ENCODE results near the gene APP.
"Not testable (repeated sequence)": the region's sequence is repeated elsewhere in the genome, so short reads cannot be mapped to it uniquely, and the experiment has no call there.

APP gene

GRCh38 chr21:25953659-25954058 is 216.9 kb downstream of the APP start:
- in situ Hi-C loops (cut with MboI; ENCODE audit: low sequenced_read_pairs) = no loop called here

- in situ Hi-C loops (cut with MboI; ENCODE audit: low sequenced_read_pairs) = no loop called here
Observed at GRCh38 chr21:25953196-25953595, 217.4 kb downstream of the APP start.

- in situ Hi-C loops (cut with MboI; ENCODE audit: low sequenced_read_pairs) = no loop called here
Observed at GRCh38 chr21:25952306-25952705, 218.3 kb downstream of the APP start.

DNA sequence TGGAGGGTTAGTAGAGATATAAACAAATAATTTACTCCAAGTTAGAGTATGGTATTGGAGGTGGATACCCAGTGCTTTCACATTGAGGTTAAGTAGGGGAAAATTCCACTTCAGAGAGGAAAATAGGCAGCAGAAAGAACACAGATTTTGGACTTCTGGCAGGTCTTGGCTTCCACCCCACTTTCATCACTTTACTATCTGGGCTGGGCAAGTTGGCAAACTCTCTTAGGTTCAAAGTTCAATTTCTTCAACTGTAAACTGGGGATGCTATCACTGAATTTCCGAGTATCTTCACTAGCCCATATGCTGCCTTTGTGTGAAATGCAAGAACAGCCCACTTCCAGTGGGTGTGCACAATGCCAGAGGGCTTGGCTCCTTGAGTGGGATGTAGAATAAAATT is 220.9 kb downstream of the APP start:
- in situ Hi-C loops (cut with MboI; ENCODE audit: low sequenced_read_pairs) = no loop called here

GRCh38 chr21:25944672-25945213 is 225.8 kb downstream of the APP start:
- in situ Hi-C loops (cut with MboI; ENCODE audit: low sequenced_read_pairs) = no loop called here

- in situ Hi-C loops (cut with MboI; ENCODE audit: low sequenced_read_pairs) = no loop called here
Observed at GRCh38 chr21:25944082-25944481, 226.5 kb downstream of the APP start.

- in situ Hi-C loops (cut with MboI; ENCODE audit: low sequenced_read_pairs) = no loop called here
Observed at GRCh38 chr21:25942135-25942534, 228.4 kb downstream of the APP start.

DNA sequence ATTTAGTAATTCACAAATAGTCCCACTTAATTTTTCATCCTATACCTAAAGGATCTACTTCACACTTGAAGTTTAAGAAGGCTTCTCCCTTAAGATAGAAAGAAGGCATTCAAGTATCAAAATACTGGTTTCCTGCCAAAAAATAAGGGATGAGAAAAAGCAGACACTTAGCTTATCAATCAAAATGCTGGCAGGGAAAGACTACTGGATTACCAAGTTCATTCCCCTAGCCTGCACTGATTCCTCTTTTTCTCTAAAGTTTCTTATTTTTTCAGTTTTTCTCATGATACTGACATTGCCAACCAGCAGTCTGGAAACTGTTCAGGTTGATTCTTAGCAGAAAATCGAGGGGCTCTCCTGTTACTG is 231.2 kb downstream of the APP start:
- in situ Hi-C loops (cut with MboI; ENCODE audit: low sequenced_read_pairs) = no loop called here

DNA sequence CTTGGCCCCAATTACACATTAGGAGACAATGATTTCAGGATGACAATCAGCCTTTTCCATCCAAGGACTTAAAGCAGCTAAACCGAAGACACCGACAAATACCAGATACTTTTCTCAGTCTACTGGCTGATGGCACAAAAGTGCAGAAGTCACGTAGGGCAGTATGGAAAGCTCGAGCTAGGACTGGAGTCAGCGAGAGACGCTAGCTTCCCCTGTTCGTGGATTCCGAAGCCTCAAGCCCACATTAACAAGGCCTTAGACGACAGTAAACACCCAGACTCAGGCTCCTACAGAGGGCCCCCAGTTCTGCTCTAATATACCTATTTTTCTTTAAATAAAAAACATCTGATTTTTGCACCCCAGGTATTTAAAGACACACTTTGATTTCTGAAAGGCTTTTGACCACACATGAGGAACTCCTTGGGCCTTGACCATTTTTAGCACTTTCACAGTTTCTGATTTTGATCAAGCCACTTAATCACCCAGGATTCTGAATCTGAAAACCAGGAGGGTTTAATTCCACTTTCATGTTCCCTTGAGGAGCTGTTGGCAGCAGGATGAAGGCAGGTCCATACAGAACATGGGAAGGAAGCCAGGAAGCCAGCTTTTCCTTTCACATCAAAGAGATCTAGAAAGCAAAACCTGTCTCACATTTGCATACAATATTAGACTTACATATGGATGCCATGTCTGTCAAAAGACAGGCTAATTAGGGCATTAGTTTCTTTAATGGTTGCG is 231.7 kb downstream of the APP start:
- in situ Hi-C loops (cut with MboI; ENCODE audit: low sequenced_read_pairs) = no loop called here

DNA sequence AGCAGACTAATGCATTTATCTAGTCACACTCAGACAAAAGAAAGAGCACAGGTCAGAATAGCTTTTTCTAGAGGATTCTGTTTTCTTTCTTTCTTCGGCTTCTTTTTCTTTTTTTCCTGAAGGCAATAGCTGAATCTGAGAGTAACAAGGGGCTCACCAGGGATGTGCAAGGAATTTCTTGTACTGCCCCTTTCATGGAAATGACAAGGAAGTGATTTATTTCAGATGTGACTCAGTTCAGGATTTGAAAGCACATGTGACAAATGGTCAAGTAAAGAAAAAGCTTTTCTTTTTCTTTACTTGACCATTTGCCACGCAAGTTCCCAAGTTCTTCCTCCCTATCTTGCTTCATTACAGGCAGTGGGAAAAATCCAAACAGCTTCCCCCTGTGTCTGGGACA is 233.8 kb downstream of the APP start:
- in situ Hi-C loops (cut with MboI; ENCODE audit: low sequenced_read_pairs) = no loop called here

- in situ Hi-C loops (cut with MboI; ENCODE audit: low sequenced_read_pairs) = no loop called here
Observed at GRCh38 chr21:25934771-25935224, 235.8 kb downstream of the APP start.

DNA sequence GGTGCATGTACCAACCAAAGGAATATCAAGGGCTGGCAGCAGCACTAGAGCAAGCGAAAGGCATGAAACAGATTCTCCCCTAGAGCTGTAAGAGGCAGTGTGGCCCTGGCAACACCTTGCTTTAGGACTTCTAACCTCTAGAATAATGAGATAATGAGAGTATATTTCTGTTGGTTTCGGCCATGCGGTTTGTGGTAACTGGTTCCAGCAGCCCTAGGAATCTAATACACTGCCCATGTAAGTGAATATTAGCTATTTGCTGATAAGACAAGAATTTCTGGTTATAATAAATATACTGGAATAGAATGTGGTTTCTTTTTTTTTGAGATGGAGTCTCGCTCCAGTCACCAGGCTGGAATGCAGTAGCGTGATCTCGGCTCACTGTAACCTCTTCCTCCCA is 236.4 kb downstream of the APP start:
- in situ Hi-C loops (cut with MboI; ENCODE audit: low sequenced_read_pairs) = no loop called here

DNA sequence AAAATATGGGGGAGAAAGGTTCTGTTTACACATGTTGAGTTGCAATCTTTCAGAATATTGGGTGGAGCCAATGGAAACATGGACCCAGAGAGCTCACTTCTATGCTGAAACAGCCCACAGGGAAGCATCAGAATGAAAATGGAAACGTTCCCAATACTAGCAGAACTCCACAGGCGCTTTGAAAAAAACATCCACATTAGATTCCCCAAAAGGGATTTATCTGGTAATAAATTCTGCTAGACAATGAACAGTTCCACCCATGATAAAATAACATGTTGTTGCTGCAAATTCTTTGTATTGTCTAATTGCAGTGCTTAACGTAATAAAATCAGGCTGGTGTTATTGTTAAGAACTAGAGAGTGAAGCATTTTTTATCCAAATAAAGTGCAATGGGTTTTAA is 238.8 kb downstream of the APP start:
- in situ Hi-C loops (cut with MboI; ENCODE audit: low sequenced_read_pairs) = no loop called here

GRCh38 chr21:25929856-25930520 is 240.6 kb downstream of the APP start:
- in situ Hi-C loops (cut with MboI; ENCODE audit: low sequenced_read_pairs) = no loop called here

DNA sequence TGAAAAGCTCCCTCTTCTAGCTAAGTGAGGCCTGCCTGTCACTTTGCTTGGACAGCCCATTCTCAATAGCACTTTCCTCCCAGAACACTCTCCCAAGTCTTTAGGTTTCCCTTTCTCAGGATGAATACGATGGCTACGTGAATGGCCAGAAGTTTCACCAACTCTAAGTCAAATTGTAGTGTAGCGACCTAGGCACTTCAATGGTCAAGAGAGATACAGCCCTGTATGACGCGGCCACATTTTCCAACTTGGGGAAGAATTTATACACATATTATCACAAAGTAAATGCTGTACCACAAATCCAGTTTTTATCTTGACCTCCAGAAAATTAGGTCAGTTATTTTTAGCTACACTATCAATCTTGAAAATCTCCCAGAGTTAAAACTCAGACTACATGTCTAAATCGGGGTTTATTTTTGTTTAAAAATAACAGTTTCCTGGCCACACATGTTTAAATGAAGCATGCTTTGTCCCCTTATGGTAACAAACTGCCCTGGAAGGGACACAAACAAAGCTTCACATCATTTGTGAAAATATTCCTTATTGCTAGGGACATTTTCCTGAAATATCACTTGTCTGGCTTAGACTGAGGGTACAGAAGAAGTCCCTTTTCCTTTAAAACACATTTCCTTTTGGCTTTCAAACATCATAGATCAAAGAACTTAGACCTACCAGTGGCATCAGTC is 243.2 kb downstream of the APP start:
- in situ Hi-C loops (cut with MboI; ENCODE audit: low sequenced_read_pairs) = no loop called here

GRCh38 chr21:25925936-25926335 is 244.6 kb downstream of the APP start:
- in situ Hi-C loops (cut with MboI; ENCODE audit: low sequenced_read_pairs) = no loop called here

DNA sequence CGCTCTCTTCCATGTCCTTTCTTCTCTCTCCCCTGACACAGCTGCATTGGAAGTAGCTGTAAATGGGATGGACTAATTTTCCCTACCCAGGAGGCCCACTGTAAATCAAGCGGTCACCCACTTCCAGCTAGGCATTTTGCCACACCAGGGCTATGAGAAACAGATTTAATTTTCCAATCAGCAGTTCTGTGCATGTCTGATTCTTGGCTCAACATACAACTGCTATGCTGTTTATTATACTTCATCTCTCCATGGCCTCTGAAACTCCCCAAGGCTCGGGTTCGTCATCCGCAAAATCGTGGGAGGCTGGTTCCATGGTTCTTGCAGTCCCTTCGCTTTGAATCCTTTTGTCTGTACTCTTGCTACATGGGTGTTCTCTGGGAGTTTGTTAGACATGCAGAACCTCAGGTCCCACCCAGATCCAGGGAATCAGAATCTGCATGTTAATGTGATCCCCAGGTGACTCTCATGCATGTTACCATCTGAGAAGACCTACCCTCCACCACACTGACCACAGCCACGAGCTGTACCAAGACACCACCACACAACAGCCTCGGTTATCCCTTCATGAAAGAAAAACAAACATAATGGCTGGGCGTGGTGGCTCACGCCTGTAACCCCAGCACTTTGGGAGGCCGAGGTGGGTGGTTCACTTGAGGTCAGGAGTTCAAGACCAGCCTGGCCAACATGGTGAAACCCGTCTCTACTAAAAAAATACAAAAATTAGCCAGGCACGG is 245.3 kb downstream of the APP start:
- in situ Hi-C loops (cut with MboI; ENCODE audit: low sequenced_read_pairs) = no loop called here

DNA sequence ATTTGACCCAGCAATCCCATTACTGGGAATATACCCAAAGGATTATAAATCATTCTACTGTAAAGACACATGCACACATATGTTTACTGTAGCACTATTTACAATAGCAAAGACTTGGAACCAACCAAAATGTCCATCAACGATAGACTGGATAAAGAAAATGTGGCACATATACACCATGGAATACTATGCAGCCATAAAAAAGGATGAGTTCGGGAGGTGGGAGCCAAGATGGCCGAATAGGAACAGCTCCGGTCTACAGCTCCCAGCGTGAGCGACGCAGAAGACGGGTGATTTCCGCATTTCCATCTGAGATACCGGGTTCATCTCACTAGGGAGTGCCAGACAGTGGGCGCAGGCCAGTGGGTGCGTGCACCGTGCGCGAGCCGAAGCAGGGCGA is 252.4 kb downstream of the APP start:
- in situ Hi-C loops (cut with MboI; ENCODE audit: low sequenced_read_pairs) = not testable (repeated sequence)

GRCh38 chr21:25916226-25916625 is 254.3 kb downstream of the APP start:
- in situ Hi-C loops (cut with MboI; ENCODE audit: low sequenced_read_pairs) = no loop called here

GRCh38 chr21:25913479-25913878 is 257.1 kb downstream of the APP start:
- in situ Hi-C loops (cut with MboI; ENCODE audit: low sequenced_read_pairs) = no loop called here

GRCh38 chr21:25912402-25912746 is 258.2 kb downstream of the APP start:
- in situ Hi-C loops (cut with MboI; ENCODE audit: low sequenced_read_pairs) = no loop called here

All from HL-60/S4 treated with retinoic acid at 250 ng/mL for 4 days and 3 days (cell line).